ENCODE measurements around the gene ASTN2. TPM values are rescaled to one million over a fixed set of nuclear protein-coding genes. Genes with fewer than 3 reads are reported as not detected.

Gene ASTN2
- total RNA-seq, 1 donor from 2014 or later: 2.8 TPM

GRCh38 chr9:117253261-117253660 is 161.6 kb downstream of the ASTN2 start:
- no peaks in the 10 kb centered on the region for H3K27me3 Mint-ChIP-seq
- no peaks in the 10 kb centered on the region for H3K9me3 Mint-ChIP-seq
- intact Hi-C loops (cut with micrococcal nuclease): no loop called here
- H3K4me3 Mint-ChIP-seq: no peak overlapping the region
- no peak overlapping the region for H3K27ac Mint-ChIP-seq
- H3K36me3 Mint-ChIP-seq (ENCODE audit: low read depth): no peaks in the 10 kb centered on the region
- H3K4me1 Mint-ChIP-seq: peaks cover 2% of the 10 kb centered on the region
- DNase-seq: no peak

DNA sequence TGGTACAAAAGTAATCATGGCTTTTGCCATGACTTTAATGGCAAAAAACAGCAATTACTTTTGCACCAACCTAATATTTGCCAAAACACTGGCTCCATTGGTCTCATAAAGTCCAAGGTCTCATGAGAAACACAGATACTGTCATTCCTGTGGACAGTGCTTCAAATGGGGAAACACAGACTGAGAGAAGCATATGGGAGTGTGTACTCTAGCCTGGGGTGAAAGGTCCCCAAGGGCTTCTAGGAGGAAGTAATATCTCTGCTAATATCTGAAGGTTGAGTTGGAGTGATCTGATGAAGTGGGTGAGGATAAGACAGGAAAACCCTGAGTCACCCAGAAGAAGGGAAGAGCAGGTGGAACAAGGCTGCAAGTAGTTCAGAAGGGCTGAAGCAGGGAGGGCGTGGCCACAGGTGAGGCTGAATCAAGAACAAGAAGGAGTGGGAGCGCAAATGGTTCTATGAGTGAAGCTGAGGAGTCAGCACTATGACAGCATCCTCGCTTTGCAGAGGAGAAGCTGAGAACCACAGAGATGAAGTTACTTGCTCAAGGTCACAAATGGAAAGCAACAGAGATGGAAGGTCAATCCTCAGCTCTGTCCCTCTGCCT is 164.1 kb downstream of the ASTN2 start:
- no peaks in the 10 kb centered on the region for H3K9me3 Mint-ChIP-seq
- no peak for DNase-seq
- H3K27ac Mint-ChIP-seq: no peak overlapping the region
- H3K4me1 Mint-ChIP-seq: peaks cover 2% of the 10 kb centered on the region
- intact Hi-C loops (cut with micrococcal nuclease): no loop called here
- H3K36me3 Mint-ChIP-seq (ENCODE audit: low read depth): no peaks in the 10 kb centered on the region
- no peaks in the 10 kb centered on the region for H3K27me3 Mint-ChIP-seq
- no peak overlapping the region for H3K4me3 Mint-ChIP-seq

- Mint-ChIP-seq H3K4me1 (peaks cover 2% of the 10 kb centered on the region), H3K9me3 (no peaks in the 10 kb centered on the region), H3K27ac (no peak overlapping the region), H3K36me3 (ENCODE audit: low read depth) (no peaks in the 10 kb centered on the region), H3K27me3 (no peaks in the 10 kb centered on the region), H3K4me3 (no peak overlapping the region)
- intact Hi-C loops (cut with micrococcal nuclease): no loop called here
- no peak for DNase-seq
Observed at GRCh38 chr9:117249799-117250198, 165.1 kb downstream of the ASTN2 start.

- Mint-ChIP-seq H3K27me3 (no peaks in the 10 kb centered on the region), H3K4me1 (peaks cover 2% of the 10 kb centered on the region), H3K4me3 (no peak overlapping the region), H3K36me3 (ENCODE audit: low read depth) (no peaks in the 10 kb centered on the region), H3K27ac (no peak overlapping the region), H3K9me3 (no peaks in the 10 kb centered on the region)
- intact Hi-C loops (cut with micrococcal nuclease): no loop called here
- no peak for DNase-seq
Observed at GRCh38 chr9:117247266-117247665, 167.6 kb downstream of the ASTN2 start.

DNA sequence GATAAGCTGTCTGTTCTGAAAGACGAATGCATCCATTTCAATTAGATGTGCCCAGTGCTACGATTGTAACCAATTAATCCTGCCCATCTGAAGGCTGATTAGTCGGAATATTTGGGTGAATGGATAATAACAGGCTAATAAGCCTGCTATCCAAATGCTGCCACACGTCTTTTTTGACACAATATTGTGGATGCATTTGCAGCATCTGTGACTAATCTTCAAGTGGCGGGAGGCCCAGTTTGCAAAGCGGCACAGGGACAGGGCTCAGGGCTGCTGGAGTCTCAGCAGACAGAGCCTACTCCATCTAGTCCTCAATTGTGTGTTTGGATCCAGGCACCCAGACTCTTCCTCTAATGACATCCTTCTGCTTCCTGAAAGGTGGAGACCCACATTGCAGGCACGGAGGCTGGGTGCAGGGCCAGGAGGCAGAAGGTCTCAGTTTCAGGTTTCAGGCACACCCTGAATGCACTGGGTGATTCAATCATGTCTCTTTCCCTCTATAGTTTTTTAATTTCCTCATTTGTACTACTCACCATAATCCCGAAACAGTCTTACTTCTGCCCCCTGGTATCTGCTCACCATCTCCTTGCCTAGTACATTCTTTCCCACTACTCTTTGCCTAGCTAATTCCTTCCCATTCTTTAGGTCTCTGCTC is 169.6 kb downstream of the ASTN2 start:
- Mint-ChIP-seq H3K27me3 (no peaks in the 10 kb centered on the region), H3K4me1 (peaks cover 2% of the 10 kb centered on the region), H3K4me3 (no peak overlapping the region), H3K9me3 (no peaks in the 10 kb centered on the region), H3K27ac (no peak overlapping the region), H3K36me3 (ENCODE audit: low read depth) (no peaks in the 10 kb centered on the region)
- intact Hi-C loops (cut with micrococcal nuclease): no loop called here
- DNase-seq: no peak

GRCh38 chr9:117242082-117242481 is 172.8 kb downstream of the ASTN2 start:
- intact Hi-C loops (cut with micrococcal nuclease): no loop called here
- Mint-ChIP-seq H3K9me3 (no peaks in the 10 kb centered on the region), H3K27me3 (no peaks in the 10 kb centered on the region), H3K4me1 (no peaks in the 10 kb centered on the region), H3K36me3 (ENCODE audit: low read depth) (no peaks in the 10 kb centered on the region), H3K27ac (no peak overlapping the region), H3K4me3 (no peak overlapping the region)
- no peak for DNase-seq

GRCh38 chr9:117239428-117239827 is 175.4 kb downstream of the ASTN2 start:
- Mint-ChIP-seq H3K27ac (no peak overlapping the region), H3K9me3 (no peaks in the 10 kb centered on the region), H3K36me3 (ENCODE audit: low read depth) (no peaks in the 10 kb centered on the region), H3K4me3 (no peak overlapping the region), H3K27me3 (no peaks in the 10 kb centered on the region), H3K4me1 (no peaks in the 10 kb centered on the region)
- no peak for DNase-seq
- intact Hi-C loops (cut with micrococcal nuclease): no loop called here

DNA sequence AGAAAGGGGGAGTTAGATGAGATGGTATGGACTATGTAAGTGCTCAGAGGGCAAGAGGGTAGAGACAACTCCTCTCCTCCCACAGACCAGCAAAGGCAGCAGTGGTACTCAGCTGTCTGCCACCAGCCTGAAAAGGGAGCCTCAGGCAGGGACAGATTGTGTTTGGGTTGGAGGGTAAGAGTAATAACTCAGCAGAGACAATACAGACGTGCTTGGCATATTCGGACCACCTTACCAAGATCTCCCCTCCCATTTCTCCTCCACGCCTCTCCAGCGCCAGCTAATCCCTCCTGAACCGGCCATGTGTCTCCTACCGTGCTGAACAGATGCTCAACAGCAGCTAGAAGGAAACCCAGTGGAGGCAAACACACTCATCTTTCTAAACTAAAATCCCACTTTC is 180.8 kb downstream of the ASTN2 start:
- Mint-ChIP-seq H3K9me3 (no peaks in the 10 kb centered on the region), H3K27me3 (no peaks in the 10 kb centered on the region), H3K4me1 (no peaks in the 10 kb centered on the region), H3K4me3 (no peak overlapping the region), H3K36me3 (ENCODE audit: low read depth) (no peaks in the 10 kb centered on the region), H3K27ac (no peak overlapping the region)
- no peak for DNase-seq
- intact Hi-C loops (cut with micrococcal nuclease): no loop called here

DNA sequence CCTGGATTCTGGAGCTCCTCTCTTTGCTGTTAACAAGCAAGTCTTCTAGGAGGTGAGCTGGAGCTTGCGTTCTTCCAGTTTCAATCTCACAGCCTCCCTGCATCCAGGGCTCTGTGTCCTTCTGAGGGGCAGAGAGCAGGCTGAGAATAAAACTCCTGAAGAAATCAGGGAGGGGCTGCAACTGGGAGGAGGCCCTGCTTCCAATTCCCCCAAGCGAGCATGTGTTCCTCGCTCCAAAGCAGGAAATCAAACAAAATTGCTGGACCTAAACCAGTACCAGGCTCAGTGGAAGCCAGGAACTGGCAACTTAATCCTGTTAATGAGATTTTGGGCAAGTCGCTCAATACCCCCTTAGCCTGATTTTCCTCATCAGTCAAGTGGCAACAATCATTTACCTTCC is 181.8 kb downstream of the ASTN2 start:
- Mint-ChIP-seq H3K9me3 (no peaks in the 10 kb centered on the region), H3K27me3 (no peaks in the 10 kb centered on the region), H3K4me3 (no peak overlapping the region), H3K36me3 (ENCODE audit: low read depth) (no peaks in the 10 kb centered on the region), H3K4me1 (no peaks in the 10 kb centered on the region), H3K27ac (no peak overlapping the region)
- intact Hi-C loops (cut with micrococcal nuclease): no loop called here
- no peak for DNase-seq

DNA sequence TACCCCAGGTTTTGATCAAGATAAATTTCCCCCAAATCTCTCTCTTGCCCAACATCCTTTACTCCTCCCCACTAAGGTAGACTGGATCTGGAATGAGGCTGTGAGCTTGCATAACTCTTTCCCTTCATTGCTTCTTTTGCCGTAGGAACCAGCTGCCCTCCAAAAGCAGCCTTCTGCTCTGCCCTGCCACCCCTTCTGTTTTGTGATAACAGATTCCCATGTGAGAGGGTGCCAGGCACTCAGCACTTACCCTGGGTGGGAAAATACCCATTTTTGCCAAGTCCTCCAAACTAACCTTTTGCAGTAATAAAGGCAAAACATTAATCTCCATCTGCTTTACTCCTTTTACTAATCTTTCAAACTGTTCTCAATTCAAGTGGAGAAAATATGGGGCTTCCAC is 182.6 kb downstream of the ASTN2 start:
- Mint-ChIP-seq H3K36me3 (ENCODE audit: low read depth) (no peaks in the 10 kb centered on the region), H3K27me3 (no peaks in the 10 kb centered on the region), H3K9me3 (no peaks in the 10 kb centered on the region), H3K4me3 (no peak overlapping the region), H3K27ac (no peak overlapping the region), H3K4me1 (no peaks in the 10 kb centered on the region)
- no peak for DNase-seq
- intact Hi-C loops (cut with micrococcal nuclease): no loop called here

DNA sequence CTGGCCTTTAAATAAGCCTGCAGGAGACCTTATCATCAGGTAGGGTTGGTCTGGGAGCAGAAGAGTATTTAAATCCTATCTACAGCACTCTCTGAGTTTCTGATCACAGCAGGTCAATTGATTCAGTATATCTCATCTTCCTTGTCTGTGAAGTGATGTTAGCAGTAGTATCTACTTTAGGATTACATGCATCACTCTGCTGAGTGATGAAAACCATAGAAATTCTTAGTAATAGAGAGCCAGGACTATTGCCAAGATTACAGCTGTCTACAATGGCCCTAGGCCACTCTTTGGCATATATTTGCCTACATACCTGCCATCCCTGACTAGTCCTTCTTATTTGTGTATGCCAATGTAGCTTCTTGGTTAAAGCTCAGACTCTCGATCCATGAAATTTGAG is 183.8 kb downstream of the ASTN2 start:
- DNase-seq: no peak
- Mint-ChIP-seq H3K36me3 (ENCODE audit: low read depth) (no peaks in the 10 kb centered on the region), H3K27ac (no peak overlapping the region), H3K9me3 (no peaks in the 10 kb centered on the region), H3K4me1 (no peaks in the 10 kb centered on the region), H3K27me3 (no peaks in the 10 kb centered on the region), H3K4me3 (no peak overlapping the region)
- intact Hi-C loops (cut with micrococcal nuclease): no loop called here

- no peaks in the 10 kb centered on the region for H3K27me3 Mint-ChIP-seq
- H3K4me3 Mint-ChIP-seq: no peak overlapping the region
- no peak overlapping the region for H3K27ac Mint-ChIP-seq
- DNase-seq: no peak
- intact Hi-C loops (cut with micrococcal nuclease): no loop called here
- H3K4me1 Mint-ChIP-seq: no peaks in the 10 kb centered on the region
- no peaks in the 10 kb centered on the region for H3K36me3 Mint-ChIP-seq (ENCODE audit: low read depth)
- no peaks in the 10 kb centered on the region for H3K9me3 Mint-ChIP-seq
Observed at GRCh38 chr9:117224695-117225094, 190.2 kb downstream of the ASTN2 start.

- Mint-ChIP-seq H3K36me3 (ENCODE audit: low read depth) (no peaks in the 10 kb centered on the region), H3K4me1 (no peaks in the 10 kb centered on the region), H3K9me3 (no peaks in the 10 kb centered on the region), H3K27me3 (no peaks in the 10 kb centered on the region), H3K27ac (no peak overlapping the region), H3K4me3 (no peak overlapping the region)
- intact Hi-C loops (cut with micrococcal nuclease): no loop called here
- no peak for DNase-seq
Observed at GRCh38 chr9:117218951-117219350, 195.9 kb downstream of the ASTN2 start.

GRCh38 chr9:117214416-117214815 is 200.4 kb downstream of the ASTN2 start:
- Mint-ChIP-seq H3K36me3 (ENCODE audit: low read depth) (no peaks in the 10 kb centered on the region), H3K27ac (no peak overlapping the region), H3K9me3 (no peaks in the 10 kb centered on the region), H3K4me1 (no peaks in the 10 kb centered on the region), H3K27me3 (no peaks in the 10 kb centered on the region), H3K4me3 (no peak overlapping the region)
- intact Hi-C loops (cut with micrococcal nuclease): no loop called here
- DNase-seq: no peak

GRCh38 chr9:117211280-117211679 is 203.6 kb downstream of the ASTN2 start:
- Mint-ChIP-seq H3K27me3 (no peaks in the 10 kb centered on the region), H3K27ac (no peak overlapping the region)

More at GRCh38 chr9:117211280-117211679, 203.6 kb downstream of the ASTN2 start:
- intact Hi-C loops (cut with micrococcal nuclease): no loop called here
- Mint-ChIP-seq H3K4me3 (no peak overlapping the region), H3K9me3 (peaks cover 3% of the 10 kb centered on the region), H3K36me3 (ENCODE audit: low read depth) (no peaks in the 10 kb centered on the region), H3K4me1 (no peaks in the 10 kb centered on the region)
- no peak for DNase-seq
